HG02610 (cell line): ENCODE results near the gene DST.

Experiments used
- ATAC-seq: cut with Tn5 transposase; IDR thresholded peaks from one replicate; pipeline ENCODE4 v1.9.1; 2021; ENCODE audit warnings: mild to moderate bottlenecking, moderate library complexity; ENCODE audit not compliant: unreplicated experiment

DST gene

DNA sequence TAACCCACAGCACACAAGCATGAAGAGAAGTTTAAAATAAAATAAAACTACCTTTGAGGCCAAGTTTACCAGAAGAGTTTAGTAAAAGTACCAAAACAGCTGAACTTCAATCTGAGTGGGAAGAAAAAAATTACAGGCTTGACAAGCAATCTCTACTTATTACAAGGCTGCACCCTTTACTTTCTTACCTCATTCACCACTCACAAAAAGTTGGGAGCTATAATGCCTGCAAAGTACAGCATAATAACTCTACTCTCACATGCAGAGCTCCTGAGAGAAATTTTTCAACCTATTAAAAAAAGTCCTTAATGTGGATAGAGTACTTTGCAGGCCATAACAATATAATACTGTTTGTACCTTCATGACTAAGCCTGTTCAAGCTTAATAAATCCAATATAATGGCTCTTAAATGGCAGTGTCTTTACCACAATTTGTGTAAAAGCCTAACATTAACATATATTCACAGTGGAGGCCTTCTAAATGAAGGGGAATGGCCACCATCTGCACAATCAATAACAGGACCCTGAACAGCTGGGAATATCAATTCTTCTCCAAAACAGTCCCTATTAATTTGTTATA, 103.1 kb downstream of the DST start:
- no peak for ATAC-seq

DNA sequence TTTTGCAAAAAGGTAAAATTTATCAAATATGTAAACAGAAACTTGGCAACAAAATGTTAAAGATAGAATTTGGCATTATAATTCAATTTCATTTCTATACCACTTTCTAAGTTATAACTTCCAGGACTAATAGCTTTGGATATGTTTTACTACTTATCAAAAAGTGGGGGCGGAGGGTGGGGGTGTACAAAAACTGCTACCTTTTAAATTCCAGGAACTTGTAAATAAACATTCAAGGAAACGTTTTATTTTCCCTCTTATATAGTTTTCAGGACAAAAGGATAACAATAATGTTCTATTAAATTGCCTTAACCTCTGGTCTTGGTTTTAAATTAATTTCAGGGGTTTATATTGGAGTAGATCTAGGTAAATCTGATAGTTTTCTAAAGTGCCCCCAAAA, 103.8 kb downstream of the DST start:
- no peak for ATAC-seq

DNA sequence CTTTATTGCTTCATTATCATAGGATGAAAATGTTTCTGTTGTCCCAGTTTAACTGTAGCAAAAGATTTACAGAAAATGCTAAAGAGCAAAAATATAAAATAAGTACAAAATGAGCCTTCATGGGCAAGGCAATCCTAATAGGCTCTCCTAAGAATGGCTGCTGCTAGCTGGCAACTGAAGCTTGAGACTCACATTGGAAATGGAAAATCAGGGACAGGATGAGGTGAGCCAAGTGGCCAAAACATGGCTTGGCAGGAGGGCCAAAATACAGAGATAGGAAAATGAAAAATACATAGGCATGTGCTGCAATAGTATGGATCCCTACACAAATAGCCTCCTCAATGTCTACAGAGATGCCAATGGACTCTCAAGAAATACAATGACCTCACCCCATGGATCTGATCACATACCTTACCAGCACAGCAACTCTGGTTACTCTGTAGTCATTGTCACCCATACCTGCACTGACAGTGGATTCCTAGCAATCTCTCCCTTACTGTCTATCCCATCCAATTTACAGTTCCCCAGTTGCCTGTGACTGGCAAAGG, 105.4 kb downstream of the DST start:
- ATAC-seq = no peak

DNA sequence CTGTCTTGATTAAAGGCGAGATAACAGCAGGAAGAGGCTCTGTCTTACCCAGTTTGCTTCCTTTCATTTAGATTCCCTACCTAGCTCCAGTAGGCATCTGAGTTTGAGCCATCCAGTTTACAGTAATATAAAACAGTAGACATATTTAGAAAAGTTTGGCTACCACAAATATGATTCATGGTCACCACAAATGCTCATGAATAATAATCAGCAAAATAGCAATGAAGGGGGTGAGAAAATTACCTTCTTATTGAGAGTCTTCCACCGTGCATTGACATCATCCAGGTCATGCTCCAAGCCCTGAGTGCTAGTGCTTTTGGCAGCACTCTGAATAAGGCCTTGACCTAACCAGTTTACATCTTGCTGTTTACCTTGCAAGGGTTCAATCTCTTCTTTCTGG, 106.2 kb downstream of the DST start:
- ATAC-seq = no peak

DNA sequence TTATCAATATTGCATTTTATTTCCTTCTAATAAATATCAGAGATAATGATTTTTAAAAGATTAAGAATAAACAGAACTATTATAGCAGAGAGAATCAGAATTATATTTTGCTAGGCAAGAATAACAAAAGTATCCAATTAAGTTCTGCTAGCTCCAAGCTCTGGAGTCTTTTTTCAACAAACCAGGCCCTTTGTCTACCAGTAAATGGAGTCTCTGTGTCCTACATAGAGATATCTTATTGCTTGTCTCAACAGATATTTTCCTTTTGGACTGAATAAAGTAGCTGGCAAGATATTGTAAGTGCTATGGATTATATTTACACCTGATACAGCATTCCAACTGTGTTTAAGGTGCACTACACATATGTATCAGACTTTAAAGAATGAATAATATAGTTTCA, 107.1 kb downstream of the DST start:
- no peak for ATAC-seq

DNA sequence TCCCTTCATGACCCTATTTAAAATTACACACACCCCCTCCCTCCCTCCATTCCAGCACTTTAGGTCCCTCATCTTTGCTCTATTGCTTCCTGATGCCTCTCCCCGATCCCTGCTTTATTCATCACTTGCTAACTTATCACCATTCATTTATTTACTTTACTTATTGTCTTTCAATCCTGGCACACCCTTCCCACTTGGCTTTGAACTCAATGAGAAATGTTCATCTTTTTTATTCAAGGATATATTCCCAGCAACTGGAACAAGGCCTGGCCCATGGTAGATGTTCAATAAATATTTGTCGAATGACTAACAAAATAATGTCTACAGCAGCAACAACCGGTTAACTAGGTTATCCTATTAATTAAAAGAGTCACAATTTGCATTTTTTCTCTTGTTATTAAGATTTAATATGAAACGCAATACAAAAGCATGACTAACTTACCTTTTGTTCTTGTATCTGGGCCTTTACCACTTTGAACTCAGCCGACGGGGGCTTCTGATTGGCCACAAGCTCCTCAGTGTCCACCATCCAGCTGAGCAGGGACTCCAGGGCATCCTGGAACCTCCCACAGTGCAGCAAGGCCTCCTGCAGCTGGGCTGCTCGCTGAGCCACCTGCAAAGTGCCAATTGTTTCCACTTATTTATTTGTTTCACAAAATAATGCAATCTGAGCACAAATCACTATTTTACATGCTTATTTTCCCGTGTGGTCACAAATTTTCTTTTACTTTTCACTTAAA, 107.8 kb downstream of the DST start:
- ATAC-seq = no peak

DNA sequence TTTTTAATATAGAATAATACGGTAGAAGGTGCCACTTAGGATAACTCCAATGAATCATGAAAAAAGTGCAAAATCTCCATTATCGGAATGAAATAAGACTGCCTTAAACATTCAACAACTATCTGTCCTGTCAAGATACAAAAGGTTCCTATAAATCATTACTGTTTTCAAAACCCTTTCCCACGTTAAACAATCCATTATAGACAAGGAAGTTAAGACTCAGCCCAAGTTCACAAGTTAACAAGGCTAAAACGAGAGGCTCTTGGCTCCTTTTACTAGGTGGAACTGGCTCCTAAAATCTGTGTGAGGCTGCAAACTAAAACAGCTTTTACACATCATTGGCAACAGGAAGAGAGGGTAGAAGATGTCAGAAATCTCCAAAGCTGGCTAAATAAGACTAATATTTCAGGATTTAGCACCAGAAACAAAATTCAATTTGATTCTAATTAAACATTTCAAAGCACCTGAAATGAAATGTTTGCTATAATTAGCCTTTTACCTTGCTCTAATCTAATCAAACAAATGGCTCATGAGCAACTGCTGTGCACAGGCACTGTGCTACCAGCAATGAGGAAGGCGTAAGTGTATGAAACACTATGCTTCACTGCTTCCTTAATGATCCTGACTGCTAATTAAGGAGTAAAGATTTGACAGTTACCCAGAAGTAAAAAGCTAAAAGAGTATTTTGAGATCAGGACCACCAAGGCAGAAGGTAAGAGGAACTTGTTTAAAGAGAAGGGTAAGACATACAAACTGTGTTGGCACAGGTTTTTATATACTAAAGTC, 109.7 kb downstream of the DST start:
- no peak for ATAC-seq

DNA sequence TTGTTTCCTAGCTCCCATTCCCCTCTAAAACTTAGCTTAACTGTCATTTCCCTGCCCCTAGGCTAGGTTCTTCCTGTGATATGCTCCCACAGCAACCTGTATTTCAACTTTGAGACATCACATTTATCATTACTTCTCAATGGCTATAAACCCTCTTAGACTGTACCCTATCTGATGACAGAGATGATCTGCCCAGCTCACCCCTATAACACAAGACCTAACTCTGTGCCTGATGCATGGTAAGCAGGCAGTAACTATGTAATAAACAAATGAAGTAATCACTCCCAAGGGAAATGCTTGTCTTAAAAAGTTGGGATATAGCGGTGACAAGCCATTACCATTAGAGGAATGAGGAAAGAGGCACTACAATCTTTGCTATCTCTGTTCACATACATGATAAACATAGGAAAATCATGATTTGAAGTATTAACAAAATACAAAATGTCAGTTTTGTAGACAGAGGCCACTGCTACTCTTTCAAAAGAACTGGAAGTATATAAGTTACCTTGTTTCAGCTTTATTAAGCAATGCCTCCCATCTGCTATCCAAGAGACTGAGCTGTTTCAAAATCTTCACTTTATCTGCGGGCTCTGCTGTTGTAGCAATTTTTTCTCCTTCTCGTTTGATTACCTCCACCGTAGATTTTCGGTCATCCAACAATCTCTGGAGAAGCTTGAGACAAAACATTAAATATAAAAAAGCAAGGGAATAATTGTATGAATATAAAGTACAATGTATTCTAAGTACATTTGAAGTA, 110.7 kb downstream of the DST start:
- ATAC-seq = no peak

DNA sequence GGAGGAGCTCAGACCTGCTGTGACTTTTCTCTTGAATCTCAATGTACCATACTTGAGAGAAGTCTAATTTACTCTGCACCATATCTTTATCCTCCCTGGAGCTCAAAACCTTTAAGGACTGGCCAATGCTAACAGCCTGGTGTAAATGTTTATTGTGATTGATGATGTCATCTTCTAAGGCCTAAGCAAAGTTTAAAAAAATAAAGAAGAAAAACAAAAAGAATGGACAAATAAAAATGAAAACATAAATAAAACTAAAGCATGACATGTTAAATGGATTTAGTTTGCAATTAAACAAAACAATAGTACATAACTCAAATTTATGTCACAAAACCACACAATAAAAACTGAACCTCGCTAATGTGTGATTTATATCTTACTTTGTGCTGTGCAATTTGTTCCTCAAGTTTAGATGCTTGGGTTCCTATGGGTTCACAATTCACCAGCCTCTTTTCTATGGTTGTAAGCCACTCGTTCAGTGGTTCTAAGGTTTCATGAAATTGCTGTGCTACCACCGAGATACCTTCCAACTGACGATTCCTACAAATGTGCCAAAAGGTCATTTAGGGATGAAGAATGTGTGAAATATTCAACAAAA, 113.0 kb downstream of the DST start:
- ATAC-seq = no peak

DNA sequence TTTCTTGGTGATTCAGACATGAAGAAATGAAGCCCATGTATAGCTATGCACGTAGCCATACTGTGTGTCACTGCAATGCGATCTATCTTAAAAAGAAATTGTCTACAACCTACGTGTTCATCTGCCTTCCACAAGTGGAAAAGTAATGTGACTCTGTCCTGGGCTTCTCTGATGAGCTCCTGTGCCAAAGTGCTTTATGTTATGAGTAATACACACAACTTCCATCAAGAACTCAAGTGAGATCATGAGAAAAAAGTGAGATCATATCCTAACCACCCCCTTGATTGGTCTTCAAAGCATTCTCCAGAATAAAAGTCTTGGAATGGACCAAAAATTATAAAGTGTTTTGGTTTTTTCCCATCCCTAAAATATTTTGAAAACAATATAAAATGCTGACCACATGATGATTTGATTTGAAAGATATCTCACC, 114.3 kb downstream of the DST start:
- no peak for ATAC-seq

DNA sequence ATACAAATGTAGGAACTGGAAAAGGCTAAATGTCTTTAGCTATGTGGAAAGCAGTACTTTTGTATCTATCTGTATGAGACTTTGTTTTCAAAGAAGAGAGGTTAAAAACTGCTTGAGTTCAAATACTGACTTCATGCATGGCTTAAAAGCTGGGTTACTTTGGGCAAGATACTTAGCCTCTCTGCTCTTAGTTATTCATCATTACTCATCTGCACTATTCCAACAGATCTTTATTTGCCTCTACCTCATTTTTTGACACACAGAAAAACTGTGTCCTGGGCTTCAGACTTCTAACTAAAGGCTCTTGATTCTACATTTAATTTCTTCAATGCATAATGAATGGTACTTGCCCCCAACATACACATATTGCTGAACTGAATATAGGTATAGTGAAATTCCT, 114.8 kb downstream of the DST start:
- no peak for ATAC-seq

DNA sequence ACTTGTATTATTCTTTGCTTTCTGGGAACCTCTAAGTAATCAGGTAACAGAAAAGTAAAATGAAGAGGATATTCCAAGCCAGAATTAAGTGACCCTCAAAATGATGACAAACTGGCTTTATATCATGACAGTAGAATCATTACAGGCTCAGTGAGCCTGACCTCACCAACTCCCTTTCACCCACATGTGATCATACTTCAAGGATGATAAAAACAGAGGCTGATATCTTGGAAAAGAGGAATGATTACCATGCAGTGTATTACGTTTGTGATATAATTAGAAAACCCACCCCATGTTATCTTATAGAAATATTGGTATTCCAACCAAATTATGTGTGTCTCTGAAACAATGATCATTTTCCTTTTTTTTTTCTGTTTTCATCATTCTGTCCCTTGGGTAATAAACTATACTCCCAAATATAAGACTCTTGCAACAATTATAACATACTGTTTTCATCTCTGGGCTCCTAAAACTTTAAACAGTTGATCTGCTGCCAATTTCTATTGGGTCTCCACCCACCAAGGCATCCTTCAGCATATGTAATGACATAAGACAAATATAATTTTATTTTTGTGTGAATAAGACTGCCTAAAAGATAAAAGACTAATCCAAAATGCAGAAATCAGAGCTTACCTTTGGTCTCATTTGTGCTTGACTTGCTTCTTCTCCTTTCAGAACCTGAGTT, 115.7 kb downstream of the DST start:
- ATAC-seq = no peak

DNA sequence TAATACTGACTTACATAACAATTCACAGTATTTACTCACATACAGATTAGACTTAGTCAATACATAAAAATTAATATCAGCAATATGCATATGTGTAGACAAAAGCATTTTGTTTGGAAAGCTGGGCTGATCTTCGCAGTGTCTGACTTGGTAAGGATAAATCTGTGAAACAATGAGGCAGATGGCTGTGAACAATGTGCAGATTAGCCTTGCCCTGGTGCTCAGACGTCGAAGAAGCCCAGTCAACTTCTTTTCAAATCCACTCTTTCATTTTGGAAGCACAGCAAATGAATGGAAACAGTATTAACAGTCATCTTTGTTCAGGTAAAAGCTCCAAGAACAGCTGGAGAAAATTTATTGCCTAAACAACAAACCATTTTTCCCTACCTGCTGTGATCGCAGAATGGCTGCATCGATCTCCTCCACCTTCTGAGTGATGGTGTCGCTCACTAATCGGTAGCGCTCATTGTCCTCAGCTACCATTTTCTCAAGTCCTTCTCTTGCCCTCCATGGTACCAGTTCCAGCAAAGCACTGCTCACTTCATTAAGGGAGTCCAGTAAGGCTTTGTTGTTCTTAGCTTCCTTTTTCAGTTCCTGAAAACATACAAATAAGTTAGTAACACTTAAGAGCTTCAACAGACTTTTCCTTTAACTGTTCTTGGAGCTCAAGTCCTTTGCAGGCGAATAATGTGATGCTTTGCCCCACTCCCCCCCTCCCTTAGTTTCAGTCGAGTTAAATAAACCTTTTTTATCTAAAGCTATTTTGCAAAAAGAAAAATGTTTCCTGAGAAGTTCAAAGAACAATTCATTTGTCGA, 116.5 kb downstream of the DST start:
- no peak for ATAC-seq

DNA sequence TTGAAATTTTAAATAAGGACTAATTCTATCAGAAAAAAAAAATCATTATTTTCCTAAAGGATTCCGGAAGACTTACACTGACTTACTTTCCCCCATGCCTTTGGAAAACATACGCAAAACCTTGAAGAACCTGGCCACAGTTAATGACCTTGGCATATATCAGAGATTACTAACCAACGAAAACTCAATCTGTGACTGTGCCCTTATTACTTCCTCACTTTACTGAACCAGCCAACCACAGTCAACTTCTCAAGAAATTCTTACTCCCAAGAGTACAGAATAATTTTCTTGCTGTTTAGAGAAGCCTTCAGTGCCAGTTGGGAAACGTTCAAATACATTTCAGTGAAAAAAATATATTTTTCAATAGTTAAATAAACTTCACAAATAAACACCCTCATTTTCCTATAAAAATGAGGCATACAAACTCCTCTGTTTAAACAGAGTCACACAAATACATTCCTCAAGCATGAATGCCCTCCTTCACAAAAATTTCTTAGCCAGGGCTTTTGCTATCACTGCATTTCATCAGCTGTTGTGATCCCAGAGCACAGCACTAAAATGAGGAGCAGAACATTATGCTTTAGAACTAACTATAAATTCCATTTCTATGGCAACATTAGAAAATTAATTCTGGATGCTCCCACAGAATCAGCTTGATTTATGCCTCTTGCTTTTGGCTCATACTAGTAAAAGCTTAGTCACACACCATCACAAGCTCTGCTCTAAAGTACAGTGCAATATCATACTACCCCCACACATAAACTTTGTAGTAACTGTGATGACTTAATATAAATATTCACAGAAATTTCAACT, 117.6 kb downstream of the DST start:
- ATAC-seq = no peak

DNA sequence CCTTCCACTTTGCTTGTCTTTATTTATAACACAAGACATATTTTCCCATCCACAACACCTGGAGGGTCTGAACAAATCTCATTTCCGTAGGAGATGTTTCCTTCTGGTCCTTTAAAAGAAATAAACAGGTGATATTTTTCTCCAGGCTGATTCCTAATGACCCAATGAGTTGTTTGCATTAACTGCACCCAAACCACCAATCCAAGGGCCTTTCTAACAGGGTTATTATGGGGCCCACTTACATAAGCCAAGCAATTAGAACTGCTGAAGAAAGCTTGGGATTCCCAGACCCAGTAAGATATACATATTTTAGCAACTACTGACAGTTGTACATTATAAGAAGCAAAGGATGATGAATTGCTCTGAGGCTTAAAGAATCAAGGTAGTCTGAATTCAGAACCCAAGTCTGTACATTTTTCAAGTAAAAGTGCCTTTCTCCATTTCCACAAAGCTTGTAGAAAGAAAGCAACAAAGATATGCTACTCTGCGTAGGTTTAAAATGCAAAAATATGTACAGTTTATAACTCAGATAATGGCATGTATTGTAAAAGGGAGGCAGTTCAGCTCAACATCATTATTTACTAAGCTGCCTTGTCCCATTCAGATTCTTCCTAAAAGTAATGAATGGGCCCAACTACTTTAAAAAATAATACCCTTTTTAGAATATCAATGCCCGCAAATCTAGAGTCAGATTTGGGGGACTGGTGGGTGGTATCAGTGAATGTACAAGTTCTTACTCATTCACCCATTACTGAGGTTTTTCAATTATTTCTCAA, 120.0 kb downstream of the DST start:
- ATAC-seq = no peak

DNA sequence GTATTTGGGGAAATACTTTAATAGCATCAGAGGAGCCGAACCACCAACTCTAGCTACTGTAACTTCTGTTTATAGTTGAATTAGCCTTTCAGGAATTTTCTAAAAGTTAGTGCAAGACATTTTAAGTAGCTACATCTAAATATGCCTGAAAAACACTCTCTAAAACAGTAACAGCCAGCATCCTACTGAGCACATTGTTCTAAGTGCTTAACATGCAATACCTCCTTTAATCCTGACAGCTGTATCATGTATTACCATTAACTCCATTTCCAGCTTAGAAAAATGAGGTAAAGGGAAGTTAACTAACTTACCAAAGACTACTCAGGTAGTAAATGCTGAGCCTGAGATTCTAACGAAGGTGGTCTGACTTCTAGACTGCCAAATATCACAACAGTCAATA, 120.7 kb downstream of the DST start:
- ATAC-seq = no peak

DNA sequence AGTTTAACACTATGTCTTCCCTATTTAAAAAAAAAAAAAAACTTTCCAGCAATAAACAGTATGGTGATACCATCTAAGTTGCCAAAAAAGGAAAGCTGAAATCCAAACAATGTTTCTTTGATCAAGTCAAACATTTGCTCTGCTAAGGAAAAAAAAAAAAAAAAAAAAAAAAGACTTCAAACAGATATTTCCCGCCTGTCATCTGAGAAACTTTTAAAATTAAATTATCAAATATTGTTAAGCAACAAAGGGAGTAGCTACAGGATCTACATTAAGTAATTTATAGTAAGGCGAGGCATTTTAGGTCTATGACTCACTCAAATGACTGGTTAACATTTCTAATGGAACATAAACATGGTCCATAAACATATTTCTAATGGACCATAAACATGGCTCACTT, 121.2 kb downstream of the DST start:
- no peak for ATAC-seq

DNA sequence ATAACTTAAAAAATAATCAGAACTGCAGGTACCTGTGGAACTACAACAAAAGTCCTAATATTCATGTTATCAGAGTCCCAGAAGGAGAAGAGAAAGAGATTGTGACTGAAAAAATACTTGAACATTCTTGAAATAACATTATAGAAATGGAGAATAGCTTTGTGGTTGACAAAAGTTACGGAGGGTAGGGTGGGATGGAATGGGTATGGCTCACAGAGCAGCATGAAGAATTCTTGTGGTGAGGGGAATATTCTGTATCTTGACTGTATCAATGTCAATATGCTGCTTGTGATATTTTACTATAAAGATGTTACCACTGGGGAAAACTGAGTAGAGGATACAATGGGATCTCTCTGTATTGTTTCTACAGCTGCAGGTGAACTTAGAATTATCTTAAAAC, 122.5 kb downstream of the DST start:
- no peak for ATAC-seq
